NCI-H82 (cell line): ENCODE measurements around the gene RGS6.
A peak's percentile ranks its signal among the peaks of the same experiment; 100 is the strongest.

Experiments used
- DNase-seq: peaks from one replicate; lab custom pipeline; 2025; lab: John Stamatoyannopoulos, UW

Gene RGS6

GRCh38 chr14:72014486-72014885 is 82.3 kb downstream of the RGS6 start:
- DNase-seq, result no peak

GRCh38 chr14:72017290-72017689 is 85.1 kb downstream of the RGS6 start:
- DNase-seq, result no peak

GRCh38 chr14:72023128-72024042 is 91.2 kb downstream of the RGS6 start:
- no peak for DNase-seq

DNA sequence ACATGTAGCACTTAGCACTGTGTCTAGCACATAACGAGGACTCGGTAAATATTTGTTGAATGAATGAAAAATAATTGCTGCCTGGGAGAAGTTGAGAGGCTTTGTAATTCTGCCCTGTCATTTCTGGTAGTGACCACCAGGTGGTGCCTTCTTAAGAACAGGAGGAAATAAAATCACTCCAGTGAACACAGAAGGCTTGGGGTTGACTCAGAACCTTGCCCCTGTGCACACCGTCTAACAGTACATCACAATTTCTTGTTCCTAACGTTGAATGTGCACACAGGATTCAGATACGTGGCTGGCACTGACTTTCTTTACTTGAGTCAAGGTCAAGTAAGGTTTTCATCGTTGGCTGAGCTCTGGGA is 91.8 kb downstream of the RGS6 start:
- DNase-seq, result peak; percentile 68

DNA sequence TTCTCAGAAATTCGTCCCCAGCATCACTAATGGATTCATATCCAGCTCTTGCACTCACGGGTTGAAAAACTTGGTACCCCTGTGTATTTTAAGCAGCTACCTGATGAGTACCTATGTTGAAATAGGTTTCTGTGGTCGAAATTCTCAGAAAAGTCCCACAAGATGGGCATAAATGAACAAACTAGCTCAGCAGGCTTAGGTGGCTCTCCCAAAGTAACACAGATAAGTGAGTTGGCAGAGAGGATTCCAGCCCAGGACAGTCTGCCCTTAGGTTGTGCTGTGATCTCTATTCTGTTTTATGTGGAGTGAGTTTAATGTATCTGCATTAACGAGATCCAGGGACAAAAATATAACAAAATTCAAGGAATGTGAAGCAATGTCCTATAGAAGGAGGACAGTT is 92.3 kb downstream of the RGS6 start:
- no peak for DNase-seq

GRCh38 chr14:72026536-72026935 is 94.3 kb downstream of the RGS6 start:
- DNase-seq, result peak; percentile 25

DNA sequence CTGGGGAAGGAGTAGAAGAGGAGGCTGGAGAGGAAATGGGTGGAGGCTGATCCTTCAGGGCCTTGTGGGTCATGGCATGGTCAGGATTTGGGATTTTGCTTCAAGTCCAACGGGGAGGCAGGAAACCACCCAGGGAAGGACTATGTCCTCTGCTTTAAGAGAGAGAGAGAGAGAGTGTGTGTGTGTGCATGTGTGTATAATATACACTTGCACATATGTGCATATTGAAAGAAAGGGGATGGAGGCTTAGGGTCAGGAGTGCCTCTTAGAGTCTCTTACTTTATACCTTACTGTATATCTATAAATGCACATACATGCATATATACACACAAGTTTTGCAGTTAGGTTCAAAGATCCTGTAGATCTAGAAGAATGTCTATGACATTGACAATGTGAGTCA is 94.8 kb downstream of the RGS6 start:
- DNase-seq, result no peak

DNA sequence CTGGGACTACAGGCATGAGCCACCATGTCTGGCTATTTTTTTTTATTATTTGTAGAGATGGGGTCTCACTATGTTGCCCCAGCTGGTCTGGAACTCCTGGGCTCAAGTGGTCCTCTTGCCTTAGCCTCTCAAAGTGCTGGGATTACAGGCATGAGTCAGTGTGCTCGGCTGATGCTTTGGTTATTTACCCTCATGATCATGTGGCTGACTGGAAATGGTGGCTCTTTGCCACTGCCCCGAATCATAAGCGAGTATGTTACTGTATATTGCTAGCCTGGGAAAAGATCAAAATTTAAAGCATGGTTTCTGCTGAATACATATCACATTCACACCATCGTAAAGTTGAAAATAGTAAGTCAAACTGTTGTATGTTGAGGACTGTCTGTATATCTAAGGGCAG is 101.1 kb downstream of the RGS6 start:
- DNase-seq, result no peak

- DNase-seq, result no peak
Observed at GRCh38 chr14:72040528-72040927, 108.3 kb downstream of the RGS6 start.

GRCh38 chr14:72045271-72045670 is 113.0 kb downstream of the RGS6 start:
- DNase-seq, result no peak

GRCh38 chr14:72045885-72046284 is 113.7 kb downstream of the RGS6 start:
- DNase-seq, result no peak

GRCh38 chr14:72049462-72049861 is 117.2 kb downstream of the RGS6 start:
- no peak for DNase-seq

- peak; percentile 64 for DNase-seq
Observed at GRCh38 chr14:72052356-72052755, 120.1 kb downstream of the RGS6 start.

- no peak for DNase-seq
Observed at GRCh38 chr14:72053651-72054050, 121.4 kb downstream of the RGS6 start.

GRCh38 chr14:72054911-72055310 is 122.7 kb downstream of the RGS6 start:
- DNase-seq, result no peak

GRCh38 chr14:72057701-72058285 is 125.6 kb downstream of the RGS6 start:
- DNase-seq, result no peak

- DNase-seq, result no peak
Observed at GRCh38 chr14:72060460-72060859, 128.2 kb downstream of the RGS6 start.

GRCh38 chr14:72060917-72061316 is 128.7 kb downstream of the RGS6 start:
- no peak for DNase-seq

GRCh38 chr14:72061718-72062117 is 129.5 kb downstream of the RGS6 start:
- DNase-seq, result no peak

DNA sequence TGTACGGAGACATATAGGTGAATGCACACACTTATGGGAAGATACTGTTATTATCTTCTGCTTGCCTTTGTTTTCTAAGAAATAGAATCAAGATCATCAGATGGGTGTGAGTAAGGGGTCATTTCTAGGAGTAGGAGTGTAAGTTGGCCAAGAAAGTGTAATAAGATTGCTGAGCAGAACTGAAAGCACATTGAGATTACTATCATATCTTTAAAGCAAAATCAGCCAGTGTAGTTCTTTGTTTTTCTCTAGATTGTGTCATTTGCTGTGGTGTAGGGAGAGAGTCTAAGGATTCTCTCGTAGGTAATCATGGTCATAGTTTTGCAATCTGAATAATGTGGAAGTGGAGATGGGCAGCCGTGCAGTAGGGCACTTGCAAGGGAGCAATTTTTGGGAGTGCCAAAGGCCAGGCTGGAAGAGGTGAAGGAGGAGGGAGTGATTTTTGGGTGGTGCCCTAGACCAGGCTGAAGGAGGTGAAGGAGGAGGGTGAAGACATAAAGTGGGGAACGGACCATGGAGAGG is 131.6 kb downstream of the RGS6 start:
- DNase-seq, result no peak

DNA sequence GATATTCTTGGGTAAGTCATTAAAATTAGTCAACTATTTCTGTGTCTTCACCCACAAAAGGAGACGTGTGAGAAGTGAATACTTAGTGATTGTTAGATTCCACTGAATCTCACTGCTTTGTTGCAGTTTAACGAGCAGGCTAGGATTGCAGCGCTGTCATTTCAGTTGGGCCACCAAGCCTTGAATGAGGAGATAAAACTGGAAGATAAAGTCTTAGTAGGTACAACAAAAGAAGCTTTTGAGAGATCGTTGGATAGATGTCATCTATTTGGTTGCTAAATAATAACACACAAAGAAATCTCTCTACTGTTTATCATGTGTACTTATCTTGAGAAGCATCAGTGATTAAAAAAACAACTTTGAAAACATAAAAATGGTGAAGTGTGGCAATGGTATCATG is 132.3 kb downstream of the RGS6 start:
- DNase-seq, result no peak

DNA sequence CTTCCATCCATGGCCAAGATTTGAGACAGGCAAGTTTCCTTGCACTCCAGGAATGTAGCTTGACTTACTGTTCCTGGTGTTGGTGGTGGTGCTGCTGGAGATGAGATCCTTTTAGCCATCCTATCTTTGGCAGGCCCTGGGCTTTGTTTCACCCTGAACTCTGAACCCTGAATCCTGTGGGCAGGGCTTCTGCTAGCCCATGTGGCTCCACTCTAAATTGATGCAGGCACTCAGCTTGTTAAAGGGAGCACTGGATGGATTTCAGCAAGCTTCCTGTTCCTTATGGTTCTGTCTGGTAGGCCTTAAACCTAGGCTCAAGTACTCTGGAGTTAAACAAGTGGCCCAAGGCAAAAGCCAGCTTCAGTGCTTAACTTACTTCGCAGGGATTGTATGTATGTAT is 138.2 kb downstream of the RGS6 start:
- no peak for DNase-seq

GRCh38 chr14:72075649-72076334 is 143.6 kb downstream of the RGS6 start:
- no peak for DNase-seq
